ENCODE results near the gene SLC5A1.

GRCh38 chr22:32037236-32037635 lies 5.8 kb upstream of the SLC5A1 start:
- TF ChIP-seq EZH2 (optimal IDR thresholded peaks at IDR 0.05; ENCODE audit: low read depth, low read length) (no peak), CTCF (IDR thresholded peaks at IDR 0.05; ENCODE audit: low read length) (no peak)

Data from MM.1S (cell line).